GM21737 (cell line): ENCODE data around the gene GOLGA6L24.
"Not testable (repeated sequence)": the region's sequence is repeated elsewhere in the genome, so short reads cannot be mapped to it uniquely, and the experiment has no call there.

Experiments used
- ATAC-seq: cut with Tn5 transposase; IDR thresholded peaks from one replicate; pipeline ENCODE4 v1.9.1; 2021; ENCODE audit warnings: mild to moderate bottlenecking, moderate library complexity; ENCODE audit not compliant: unreplicated experiment

Gene GOLGA6L24

GRCh38 chr15:28357984-28358383 is at the start of gene GOLGA6L24:
GOLGA6L24 (minus strand) TSS chr15:28358084; CDS start chr15:28358023, 61 bp downstream.
- not testable (repeated sequence) for ATAC-seq

DNA sequence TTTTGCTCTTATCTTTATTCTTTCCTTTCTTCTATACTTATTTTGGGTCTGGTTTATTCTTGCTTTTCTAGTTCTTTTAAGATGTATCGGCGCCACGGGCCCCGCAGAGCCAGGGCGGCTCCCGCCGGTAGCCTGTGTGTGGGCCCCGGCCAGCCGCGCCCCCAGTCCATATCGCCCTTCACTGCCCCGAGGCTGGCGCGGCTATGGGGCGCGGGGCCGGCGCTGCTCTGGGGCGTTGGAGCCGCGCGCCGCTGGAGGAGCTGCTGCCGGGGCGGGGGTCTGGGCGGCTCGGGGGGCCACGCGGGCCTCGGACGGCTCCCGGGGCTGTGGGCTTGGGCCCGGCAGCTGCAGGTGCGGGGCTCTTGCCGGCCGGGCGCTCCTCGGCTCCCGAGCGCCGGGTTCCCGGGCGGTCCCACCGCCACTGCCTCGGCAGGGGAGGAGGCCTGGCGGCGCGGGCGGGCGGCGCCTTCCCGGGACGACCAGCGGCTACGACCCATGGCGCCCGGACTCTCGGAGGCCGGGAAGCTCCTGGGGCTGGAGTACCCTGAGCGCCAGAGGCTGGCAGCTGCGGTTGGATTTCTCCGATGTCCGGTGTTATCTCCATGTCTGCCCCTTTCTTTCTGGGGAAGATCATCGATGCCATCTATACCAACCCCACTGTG is 45.0 kb upstream of the GOLGA6L24 start:
- ATAC-seq: not testable (repeated sequence)

- not testable (repeated sequence) for ATAC-seq
These were observed 38.1 kb upstream of the GOLGA6L24 start for GRCh38 chr15:28396022-28396421.

GRCh38 chr15:28380053-28380452 is 22.2 kb upstream of the GOLGA6L24 start:
- ATAC-seq: not testable (repeated sequence)

GRCh38 chr15:28378364-28378763 is 20.5 kb upstream of the GOLGA6L24 start, which contains the start of gene GOLGA8F:
GOLGA8F (plus strand) TSS chr15:28378664; CDS start chr15:28378762, 98 bp downstream.
- ATAC-seq: not testable (repeated sequence)

DNA sequence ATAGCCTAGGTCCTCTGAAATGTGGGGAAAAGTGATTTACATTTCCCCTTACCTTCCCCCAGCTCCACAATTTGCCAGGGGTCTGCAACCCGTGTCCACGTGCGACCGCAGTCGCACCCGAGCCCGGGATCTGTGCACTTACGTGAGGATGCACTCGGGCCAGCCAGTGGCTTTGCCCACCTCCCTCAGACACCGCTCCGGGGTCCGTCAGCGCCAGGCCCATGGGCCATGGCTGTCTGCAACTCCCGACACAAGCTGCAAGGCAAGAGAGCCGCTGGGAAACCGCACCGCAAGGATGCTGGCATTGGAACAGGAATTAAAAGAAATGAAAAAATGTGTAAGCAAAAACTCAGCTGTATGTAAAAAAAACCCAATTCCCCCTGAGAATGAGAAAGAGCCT is 7.6 kb upstream of the GOLGA6L24 start:
- not testable (repeated sequence) for ATAC-seq

DNA sequence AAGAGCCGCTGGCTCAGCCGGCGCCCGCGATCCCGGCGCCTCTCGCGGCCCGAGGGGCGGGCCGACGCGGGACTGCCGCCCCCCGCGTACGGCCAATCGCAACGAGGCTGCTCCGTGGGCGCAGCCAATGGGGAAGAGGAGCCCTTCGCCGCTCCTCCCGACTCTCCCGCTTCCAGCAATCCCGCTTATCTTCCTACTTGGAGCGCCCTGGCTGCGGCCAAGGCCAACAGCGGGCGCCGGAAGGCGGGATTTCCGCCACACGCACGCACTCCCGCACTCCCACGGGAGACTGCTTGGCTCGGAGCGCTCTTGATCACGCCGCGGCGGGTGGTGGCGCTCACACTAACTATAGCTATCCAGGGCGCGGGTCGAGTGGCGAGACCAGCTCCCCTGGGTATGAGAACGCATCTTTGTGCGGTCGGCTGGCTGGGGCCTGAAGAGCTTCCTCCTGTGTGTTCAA is 35.7 kb downstream of the GOLGA6L24 start, which contains the start of gene HERC2:
TSS of gene HERC2 (minus strand) at position 51 of the 460 bp plus-strand sequence. CDS start 746 bp downstream, outside the sequence.
- not testable (repeated sequence) for ATAC-seq

DNA sequence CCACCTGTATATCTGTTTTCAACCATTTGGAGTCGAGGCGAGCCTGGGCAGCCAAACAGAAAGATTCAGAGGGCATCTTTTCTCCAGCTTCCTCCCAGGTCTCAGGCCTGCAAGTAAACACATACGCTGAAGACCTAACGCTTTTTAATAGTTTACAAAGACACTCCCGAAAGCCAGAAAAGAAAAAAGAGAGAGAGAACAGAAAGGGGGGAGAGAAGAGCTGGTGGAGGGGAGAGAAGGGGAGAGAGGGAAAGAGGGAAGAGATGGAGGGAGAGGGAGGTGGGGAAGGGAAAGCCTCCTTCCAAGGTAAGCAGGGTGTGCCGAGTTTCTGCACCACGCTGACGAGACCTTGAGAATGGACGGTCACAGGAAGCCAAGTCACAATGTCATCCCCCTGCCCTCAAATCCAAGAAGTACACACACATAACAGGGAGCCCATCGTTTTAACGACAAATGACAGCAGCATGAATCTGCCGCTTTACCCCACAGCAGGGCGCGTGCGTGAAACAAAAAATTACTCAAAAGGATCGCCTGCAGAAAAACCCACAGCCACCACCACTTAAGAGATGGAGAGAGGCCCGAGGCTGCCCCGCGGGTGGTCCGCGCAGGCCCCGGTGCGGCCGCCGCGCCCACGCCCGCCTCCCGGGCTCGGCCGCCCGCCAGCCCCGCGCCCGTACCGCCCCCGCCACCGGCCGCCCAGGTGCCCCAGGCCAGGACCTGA is 36.4 kb downstream of the GOLGA6L24 start:
- not testable (repeated sequence) for ATAC-seq

- not testable (repeated sequence) for ATAC-seq
These were observed 38.2 kb downstream of the GOLGA6L24 start for GRCh38 chr15:28319725-28320124.

DNA sequence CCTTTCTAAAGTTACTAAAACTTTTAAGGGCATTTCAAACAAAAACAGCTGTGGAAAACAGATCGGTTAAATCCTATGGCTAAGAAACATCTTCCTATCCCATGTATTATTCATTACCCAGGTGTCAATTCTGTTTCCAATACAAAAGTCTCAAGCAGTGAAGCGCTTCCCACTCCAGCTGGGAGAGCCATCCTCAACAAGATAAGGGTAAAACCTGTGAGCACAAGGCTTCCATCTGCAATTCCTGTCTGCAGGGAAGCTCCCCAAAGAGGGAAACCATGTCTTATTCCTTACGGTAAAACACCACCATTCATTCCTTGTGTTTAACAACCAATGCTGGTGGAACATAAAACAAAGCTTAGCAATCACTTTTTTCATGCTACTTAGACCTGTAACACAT is 39.1 kb downstream of the GOLGA6L24 start:
- ATAC-seq: not testable (repeated sequence)

DNA sequence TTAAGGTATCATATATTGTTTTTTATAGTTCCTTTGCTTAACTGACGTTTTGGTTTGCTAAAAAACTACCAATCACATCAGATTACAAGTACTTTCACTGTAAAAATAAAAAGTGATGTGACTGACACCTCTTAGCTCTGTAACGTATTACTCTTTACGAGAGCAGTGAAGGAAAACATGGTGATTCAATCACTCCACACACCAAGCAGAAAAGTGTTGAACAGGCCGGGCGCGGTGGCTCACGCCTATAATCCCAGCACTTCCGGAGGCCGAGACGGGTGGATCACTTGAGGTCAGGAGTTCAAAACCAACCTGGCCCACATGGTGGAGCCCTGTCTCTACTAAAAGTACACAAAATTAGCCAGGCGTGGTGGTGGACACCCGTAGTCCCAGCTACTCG is 39.8 kb downstream of the GOLGA6L24 start:
- not testable (repeated sequence) for ATAC-seq

DNA sequence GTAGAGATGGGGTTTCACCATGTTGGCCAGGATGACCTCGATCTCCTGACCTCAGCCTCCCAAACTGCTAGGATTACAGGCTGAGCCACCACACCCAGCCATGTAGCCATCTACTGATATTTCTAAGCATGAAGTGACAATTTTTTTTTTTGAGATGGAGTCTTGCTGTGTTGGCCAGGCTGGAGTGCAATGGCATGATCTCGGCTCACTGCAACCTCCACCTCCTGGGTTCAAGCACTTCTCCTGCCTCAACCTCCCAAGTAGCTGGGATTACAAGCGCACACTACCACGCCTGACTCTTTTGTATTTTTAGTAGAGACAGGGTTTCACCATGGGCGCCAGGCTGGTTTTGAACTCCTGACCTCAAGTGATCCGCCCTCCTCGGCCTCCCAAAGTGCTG is 40.9 kb downstream of the GOLGA6L24 start:
- ATAC-seq: not testable (repeated sequence)

DNA sequence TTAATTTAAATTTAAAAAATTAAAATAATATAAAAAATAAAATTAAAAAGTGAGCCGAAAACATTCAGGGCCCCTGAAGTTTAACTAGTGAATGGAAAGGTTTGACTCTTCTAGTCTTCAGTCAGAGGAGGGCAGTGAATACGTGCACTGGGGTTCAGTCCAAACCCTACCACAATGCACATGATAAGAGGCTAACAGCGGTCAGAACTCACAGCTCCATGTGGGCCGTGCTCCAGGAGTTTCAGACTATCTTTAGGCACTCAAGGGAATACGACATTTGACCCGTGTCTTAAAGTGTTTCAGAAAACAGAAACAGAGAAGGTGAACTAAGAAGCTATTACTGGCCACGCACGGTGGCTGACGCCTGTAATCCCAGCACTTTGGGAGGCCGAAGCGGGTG is 47.4 kb downstream of the GOLGA6L24 start:
- ATAC-seq: not testable (repeated sequence)

- ATAC-seq: not testable (repeated sequence)
These were observed 49.2 kb downstream of the GOLGA6L24 start for GRCh38 chr15:28308718-28309117.
